ENCODE results near the gene HELZ.

Gene HELZ, protein sequence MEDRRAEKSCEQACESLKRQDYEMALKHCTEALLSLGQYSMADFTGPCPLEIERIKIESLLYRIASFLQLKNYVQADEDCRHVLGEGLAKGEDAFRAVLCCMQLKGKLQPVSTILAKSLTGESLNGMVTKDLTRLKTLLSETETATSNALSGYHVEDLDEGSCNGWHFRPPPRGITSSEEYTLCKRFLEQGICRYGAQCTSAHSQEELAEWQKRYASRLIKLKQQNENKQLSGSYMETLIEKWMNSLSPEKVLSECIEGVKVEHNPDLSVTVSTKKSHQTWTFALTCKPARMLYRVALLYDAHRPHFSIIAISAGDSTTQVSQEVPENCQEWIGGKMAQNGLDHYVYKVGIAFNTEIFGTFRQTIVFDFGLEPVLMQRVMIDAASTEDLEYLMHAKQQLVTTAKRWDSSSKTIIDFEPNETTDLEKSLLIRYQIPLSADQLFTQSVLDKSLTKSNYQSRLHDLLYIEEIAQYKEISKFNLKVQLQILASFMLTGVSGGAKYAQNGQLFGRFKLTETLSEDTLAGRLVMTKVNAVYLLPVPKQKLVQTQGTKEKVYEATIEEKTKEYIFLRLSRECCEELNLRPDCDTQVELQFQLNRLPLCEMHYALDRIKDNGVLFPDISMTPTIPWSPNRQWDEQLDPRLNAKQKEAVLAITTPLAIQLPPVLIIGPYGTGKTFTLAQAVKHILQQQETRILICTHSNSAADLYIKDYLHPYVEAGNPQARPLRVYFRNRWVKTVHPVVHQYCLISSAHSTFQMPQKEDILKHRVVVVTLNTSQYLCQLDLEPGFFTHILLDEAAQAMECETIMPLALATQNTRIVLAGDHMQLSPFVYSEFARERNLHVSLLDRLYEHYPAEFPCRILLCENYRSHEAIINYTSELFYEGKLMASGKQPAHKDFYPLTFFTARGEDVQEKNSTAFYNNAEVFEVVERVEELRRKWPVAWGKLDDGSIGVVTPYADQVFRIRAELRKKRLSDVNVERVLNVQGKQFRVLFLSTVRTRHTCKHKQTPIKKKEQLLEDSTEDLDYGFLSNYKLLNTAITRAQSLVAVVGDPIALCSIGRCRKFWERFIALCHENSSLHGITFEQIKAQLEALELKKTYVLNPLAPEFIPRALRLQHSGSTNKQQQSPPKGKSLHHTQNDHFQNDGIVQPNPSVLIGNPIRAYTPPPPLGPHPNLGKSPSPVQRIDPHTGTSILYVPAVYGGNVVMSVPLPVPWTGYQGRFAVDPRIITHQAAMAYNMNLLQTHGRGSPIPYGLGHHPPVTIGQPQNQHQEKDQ (N-terminal part only)

DNA sequence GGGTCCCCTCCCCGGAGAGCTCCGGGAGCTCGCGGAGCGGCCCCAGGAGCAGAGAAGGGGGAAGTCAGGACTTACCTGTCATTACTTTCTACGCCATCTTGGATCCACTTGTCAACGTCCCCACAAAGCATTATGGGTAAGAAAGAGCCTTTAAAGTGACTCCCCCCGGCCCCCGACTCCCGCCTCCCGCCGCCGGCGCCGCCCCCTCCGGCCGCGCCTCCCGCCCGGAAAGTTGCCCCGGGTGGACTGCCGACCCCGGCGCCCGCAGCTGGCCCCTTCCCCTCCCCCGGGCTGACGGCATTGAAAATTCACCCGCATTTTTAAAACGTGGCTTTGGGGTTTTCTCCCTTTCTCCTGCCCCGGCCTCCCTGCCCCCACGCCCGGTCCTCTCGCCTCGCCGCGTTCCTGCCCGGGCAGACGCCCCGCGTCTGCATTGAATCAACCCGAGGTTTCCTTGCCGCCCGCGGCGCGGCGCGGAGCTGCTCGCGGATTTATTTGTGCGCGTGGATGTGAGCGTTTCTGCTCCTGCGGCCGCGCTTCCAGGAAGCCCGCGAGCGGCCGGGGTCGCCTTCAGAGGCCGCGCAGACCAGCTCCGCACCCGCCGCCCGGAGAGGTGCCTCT lies at the start of gene HELZ:
Gene HELZ, minus strand, starts transcription at position 124 of the 621 bp plus-strand sequence. CDS start 26,392 bp downstream, outside the sequence.
- peak; percentile 82 for DNase-seq (ENCODE audit: low spot score)
- TF ChIP-seq, protein P1, sequence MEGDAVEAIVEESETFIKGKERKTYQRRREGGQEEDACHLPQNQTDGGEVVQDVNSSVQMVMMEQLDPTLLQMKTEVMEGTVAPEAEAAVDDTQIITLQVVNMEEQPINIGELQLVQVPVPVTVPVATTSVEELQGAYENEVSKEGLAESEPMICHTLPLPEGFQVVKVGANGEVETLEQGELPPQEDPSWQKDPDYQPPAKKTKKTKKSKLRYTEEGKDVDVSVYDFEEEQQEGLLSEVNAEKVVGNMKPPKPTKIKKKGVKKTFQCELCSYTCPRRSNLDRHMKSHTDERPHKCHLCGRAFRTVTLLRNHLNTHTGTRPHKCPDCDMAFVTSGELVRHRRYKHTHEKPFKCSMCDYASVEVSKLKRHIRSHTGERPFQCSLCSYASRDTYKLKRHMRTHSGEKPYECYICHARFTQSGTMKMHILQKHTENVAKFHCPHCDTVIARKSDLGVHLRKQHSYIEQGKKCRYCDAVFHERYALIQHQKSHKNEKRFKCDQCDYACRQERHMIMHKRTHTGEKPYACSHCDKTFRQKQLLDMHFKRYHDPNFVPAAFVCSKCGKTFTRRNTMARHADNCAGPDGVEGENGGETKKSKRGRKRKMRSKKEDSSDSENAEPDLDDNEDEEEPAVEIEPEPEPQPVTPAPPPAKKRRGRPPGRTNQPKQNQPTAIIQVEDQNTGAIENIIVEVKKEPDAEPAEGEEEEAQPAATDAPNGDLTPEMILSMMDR (conservative IDR thresholded peaks at IDR 0.05; ENCODE audit: low read depth), result no peak
- CTCF ChIA-PET, result interaction anchor here (0.6 kb wide), 1 partner anchor 51 kb away, joined by 3 read pairs; no protein-coding TSS in a partner anchor
- peak within 1 kb of the TSS; percentile 100 for H3K27ac ChIP-seq
- POLR2A ChIA-PET (ENCODE audit: low non-redundant PET), result no interaction called here

DNA sequence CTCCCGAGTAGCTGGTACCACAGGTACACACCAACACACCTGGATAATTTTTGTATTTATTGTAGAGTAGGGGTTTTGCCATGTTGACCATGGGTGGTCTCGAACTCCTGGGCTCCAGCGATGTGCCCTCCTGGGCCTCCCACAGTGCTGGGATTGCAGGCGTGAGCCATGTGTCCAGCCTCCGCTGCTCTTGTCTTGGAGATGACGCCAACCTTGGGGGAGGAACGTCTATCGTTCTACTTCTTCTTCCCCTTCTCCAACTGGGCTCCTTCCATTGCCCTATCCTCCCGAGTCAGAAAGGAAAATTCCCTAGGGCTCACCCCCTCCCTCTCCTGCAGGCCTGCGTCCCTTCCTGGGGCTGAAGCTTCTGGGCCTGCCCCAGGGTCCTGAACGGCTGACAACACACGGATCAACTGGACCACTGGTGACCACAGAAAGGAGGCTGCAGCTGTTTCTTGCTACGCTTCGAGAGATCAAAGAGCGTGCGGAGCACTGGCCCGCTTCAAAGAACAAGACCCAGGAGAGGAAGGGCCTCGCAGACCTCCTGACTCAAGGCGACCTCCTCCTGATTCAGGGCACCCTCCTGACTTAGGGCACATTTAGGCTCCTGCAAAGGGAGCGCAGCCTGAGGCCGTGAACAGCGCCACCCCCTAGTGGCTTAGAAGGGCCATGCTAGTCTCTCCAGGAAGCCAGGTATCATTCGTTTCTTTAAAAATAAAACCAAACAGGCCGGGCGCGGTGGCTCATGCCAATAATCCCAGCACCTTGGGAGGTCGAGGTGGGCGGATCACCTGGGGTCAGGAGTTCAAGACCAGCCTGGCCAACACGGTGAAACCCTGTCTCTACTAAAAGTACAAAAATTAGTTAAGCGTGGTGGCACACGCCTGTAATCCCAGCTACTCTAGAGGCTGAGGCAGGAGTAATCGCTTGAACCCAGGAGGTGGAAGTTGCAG lies 48.5 kb upstream of the HELZ start:
- TF ChIP-seq, protein P1 (conservative IDR thresholded peaks at IDR 0.05; ENCODE audit: low read depth), result no peak; the same call in 1 of the 2 replicates
- ChIA-PET POLR2A (ENCODE audit: low non-redundant PET) (no interaction called here), CTCF (interaction anchor here (0.6 to 1.3 kb wide), 3 partner anchors 12 to 236 kb away, joined by 3 to 4 read pairs (median 3); no protein-coding TSS in a partner anchor)
- peak; percentile 51 for DNase-seq (ENCODE audit: low spot score)
- peak overlapping the region; percentile 34 for H3K27ac ChIP-seq

DNA sequence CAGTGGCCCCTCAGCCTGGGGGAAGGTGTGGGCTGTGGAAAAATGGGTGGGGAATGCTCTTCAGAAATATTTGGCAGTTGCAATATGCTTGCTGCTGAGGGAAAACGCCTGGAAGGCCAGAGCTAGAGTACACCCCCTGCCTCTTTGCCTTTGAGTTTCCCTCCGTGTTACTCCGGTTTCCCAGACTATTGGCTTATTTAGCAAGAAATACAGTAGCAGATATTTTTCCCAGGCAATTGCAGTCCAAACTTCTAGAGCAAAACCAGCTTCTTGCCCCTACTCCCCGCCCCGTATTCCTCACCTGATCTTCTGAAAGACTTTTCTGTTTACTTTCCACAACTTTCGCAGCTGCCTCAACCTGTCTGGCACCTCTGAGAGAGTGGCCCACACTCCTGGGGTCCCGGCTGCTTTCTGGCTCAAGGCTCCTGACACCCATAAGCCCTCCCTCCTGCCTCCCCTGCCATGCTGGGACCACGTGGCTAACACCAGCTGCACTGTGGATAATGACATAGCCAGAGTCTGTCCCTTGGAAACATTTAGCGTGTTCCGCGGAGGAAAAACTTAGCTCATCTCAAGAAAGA lies 45.8 kb upstream of the HELZ start:
- ChIA-PET POLR2A (ENCODE audit: low non-redundant PET) (interaction anchor here (0.6 kb wide), 1 partner anchor 33 kb away, joined by 7 read pairs; no protein-coding TSS in a partner anchor), CTCF (interaction anchor here (0.6 kb wide), 2 partner anchors 53 to 570 kb away, joined by 3 to 5 read pairs; no protein-coding TSS in a partner anchor)
- peak overlapping the region; percentile 21; the same call in 1 of the 2 replicates for H3K27ac ChIP-seq
- DNase-seq (ENCODE audit: low spot score), result no peak
- TF ChIP-seq, protein P1 (conservative IDR thresholded peaks at IDR 0.05; ENCODE audit: low read depth), result no peak

DNA sequence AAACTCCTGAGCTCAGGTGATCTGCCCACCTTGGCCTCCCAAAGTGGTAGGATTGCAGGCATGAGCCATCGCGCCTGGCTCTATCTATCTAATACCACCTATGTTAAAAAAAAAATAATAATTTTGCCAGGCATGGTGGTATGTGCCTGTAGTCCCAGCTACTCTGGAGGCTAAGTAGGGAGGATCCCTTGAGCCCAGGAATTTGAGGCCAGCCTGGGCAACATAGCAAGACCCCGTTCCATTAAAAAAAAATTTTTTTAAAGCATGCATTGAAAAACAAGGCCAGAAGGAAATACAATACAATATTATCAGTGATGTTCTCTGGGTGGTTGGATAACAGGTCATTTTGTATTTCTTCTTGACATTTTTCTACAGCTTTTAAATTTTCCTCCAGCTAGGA lies 45.2 kb upstream of the HELZ start:
- TF ChIP-seq, protein P1 (conservative IDR thresholded peaks at IDR 0.05; ENCODE audit: low read depth), result no peak
- POLR2A ChIA-PET (ENCODE audit: low non-redundant PET), result no interaction called here
- CTCF ChIA-PET, result interaction anchor here (0.6 kb wide), 2 partner anchors 53 to 97 kb away, joined by 3 to 4 read pairs; no protein-coding TSS in a partner anchor
- H3K27ac ChIP-seq, result peak overlapping the region; percentile 21; the same call in 1 of the 2 replicates
- DNase-seq (ENCODE audit: low spot score), result no peak
